Activated CD4-positive, CD25-positive, alpha-beta regulatory T cell treated with anti-CD3 and anti-CD28 coated beads, Interleukin-2, amount 50 U/mL, for 72 hours (primary cell): ENCODE measurements around the gene GFRA1.

Experiments used
- DNase-seq: peaks from one replicate; pipeline ENCODE4 v3.0.0; 2021

Gene GFRA1, protein sequence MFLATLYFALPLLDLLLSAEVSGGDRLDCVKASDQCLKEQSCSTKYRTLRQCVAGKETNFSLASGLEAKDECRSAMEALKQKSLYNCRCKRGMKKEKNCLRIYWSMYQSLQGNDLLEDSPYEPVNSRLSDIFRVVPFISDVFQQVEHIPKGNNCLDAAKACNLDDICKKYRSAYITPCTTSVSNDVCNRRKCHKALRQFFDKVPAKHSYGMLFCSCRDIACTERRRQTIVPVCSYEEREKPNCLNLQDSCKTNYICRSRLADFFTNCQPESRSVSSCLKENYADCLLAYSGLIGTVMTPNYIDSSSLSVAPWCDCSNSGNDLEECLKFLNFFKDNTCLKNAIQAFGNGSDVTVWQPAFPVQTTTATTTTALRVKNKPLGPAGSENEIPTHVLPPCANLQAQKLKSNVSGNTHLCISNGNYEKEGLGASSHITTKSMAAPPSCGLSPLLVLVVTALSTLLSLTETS

DNA sequence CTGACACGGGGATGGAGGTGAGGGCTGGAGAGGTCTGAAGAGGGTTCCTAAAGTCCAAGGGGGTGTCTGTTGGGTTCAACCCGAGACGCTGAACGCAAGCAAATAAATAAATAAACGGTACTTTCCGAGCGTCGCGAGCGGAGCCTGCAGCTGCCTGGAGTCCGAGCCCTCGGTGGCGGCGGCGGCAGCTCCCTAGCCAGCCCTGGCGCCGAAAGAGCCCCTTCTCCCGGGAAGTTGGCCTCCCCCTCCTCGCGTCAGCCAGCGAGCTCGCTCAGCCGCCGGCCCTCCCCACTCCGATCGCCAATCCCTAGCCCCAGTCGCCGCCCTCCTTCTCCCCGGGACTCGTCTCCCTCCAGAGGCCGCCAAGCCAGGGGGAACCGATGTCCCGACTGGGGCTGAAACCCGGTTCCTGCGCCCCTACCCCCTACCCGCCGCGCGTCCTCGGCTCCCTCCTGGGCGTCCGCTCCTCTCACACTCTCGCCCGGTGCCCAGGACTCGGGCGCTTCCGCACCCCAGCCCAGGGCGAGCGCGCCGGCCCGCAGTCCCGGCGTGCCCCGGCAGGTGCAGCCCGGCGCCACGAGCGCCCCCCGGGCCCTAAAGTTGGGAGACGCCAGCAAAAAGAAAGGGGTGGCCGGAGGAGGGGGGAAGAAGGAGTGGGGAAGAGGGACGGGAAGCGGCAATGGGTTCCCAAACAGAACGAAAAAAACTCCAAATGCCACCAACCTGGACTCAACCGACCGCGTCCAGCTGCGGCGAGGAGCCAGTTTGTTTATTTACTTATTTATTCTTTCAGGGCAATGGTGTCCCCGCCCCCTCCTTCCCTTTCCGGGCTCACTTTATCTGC is at the start of gene GFRA1:
Gene GFRA1 (minus strand): TSS at position 767 of the 844 bp plus-strand sequence. CDS start 1,177 bp downstream, outside the sequence.
- DNase-seq, result no peak

DNA sequence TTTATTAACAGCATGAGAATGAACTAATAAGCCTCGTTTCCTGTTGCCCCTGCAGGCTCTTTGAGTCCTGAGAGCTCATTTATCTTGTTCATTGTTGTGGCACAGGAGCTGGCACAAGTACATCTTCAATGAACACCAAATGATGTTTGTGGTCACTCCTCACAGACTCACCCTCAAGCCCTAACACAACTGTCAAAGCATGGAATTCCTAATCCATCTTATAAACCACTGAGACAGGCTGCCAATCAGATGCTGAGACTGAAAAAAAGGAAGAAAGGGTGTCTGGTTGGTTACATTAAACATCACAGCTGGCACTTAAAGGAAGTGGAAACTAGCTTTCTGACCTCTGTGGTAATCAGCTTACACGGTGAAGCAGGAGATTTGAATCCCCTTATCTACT is 43.5 kb upstream of the GFRA1 start:
- DNase-seq, result no peak

DNA sequence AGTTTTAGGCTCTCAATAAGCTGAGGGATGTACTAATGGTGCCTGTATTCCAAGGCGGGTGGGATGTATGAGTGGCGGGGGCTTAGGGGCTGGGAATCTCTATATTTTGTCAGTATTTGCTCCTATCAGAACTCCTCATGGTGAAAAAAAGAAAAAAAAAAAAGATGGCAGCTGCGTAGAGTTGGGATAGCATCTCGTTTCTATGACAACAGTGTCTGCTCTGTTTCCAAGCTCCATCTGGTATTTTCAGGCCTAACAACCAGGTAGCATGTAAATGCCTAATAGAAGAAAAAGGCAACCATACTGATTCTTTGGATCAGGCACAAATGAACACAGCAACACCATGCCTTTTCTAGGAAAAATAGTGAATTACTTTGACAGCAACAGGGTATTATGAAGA is 39.5 kb upstream of the GFRA1 start:
- DNase-seq, result no peak

DNA sequence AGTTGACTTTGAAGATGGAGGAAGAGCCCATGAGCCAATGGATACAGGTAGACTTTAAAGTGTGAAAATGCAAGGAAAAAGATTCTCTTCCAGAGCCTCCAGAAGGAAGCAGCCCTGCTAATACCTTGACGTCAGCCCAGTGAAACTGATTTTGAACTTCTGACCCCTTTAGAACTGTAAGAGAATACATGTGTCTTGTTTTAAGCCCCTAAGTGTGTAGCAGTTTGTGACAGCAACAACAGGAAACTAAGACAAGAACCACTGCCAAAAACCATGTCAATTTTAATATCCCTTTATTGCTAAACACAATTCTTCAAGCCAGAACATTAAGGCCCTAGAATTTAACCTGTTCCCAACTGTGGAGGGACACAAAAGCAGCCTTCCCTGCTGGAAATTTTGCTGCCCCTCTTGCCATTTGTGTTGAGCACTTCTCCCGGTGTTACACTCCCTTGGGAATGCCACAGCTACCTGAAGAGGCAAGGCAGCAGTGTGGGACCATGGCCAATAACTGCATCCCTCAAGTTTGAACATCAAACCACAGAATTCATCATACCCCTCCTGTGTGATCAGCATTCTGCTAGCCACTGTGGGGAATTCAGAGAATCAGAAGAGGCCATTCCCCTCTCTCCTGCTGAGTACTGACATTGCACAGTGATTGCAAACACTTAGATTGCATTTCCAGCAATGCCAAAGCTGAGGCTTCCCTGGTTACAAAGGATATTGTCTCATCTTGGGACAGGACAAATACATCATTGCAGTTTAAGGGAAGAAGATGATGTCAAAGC is 38.9 kb upstream of the GFRA1 start:
- no peak for DNase-seq

DNA sequence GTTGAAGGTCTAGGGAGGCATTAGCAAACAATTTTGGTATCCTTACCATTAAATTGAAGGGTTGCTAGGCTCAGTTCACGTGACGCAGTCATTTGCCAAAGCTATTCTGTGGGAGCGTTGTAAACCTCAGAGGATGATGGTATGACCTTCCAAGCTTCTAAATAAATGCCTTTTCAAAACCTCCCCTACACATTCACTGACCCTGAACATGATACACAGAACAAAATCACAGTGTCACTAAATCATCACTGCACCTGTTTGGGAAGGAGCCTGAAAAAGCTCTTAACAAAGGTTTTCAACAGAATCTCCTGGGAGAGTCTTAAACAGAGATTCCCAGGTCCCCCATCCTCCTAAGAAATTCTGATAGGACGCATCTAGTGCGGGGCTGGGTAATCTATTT is 38.0 kb upstream of the GFRA1 start:
- no peak for DNase-seq

DNA sequence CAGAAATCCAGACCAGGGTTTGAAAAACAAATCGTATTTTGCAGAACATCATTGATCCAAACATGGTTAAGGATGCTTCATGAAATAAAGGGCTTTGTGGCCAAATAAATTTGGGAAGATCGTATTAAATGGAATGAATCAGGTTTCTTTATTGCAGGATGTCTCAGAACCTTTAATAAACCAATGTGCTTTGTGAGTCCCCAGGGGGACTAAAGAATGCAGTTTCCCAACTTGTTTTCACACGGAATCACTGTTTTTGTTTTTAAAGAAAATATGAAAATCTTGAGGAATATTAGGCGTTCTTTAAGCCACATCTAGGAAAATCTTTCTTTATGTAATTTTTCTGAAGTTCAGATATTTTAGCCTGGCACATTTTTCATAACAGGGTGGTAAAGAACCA is 34.4 kb upstream of the GFRA1 start:
- DNase-seq, result no peak

DNA sequence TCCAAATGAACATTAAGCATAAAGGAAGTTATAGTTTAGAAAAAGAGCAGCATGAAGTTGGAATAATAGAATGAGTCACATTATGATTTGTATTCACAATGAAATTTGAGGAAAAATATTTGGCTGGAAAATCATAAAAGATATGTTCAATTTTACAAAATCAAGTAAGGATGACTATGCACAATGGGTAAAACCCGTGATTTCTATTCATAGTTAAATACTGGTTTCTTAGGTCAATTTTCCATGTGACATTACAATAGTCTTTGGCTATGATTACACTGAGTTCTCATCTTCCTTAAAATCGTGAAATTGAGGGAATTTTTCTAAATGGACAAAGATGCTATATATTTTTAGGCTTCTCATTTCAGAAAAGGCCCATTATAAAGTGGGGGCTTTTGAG is 33.8 kb upstream of the GFRA1 start:
- no peak for DNase-seq

DNA sequence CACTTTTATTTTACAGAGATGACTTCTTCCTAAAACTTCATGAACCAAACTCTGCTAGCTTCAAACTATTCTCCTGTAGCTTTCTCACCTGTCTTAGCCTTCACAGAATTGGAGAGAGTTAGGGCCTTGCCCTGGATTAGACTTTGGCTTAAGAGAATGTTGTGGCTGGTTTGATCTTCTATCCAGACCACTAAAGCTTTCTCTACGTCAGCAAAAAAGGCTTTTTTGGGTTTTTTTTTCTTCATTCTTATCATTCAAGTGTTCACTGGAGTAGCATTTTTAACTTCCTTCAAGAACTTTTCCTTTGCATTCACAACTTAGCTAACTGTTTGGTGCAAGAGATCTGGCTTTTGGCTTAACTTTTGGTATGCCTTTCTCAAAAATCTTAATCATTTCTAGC is 31.9 kb upstream of the GFRA1 start:
- DNase-seq, result no peak

DNA sequence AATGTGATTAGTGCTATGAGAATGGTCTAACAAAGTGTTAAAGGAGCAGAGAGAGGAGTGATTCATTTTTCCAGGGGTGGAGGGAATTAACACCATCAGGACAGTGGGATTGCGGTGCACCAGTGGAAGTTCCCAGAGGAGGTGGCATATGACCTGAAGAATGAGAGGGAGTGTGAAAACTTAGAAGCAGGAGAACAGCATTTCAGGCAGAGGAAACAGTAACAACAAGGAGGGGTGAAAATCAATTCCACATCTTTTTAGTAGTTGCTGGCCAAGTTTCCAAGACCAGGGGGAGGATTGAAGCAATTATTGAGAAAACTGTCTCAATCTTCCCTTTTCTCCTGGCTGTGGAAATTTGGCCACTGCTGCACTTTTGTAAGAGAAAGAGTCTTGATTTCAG is 27.5 kb upstream of the GFRA1 start:
- no peak for DNase-seq

DNA sequence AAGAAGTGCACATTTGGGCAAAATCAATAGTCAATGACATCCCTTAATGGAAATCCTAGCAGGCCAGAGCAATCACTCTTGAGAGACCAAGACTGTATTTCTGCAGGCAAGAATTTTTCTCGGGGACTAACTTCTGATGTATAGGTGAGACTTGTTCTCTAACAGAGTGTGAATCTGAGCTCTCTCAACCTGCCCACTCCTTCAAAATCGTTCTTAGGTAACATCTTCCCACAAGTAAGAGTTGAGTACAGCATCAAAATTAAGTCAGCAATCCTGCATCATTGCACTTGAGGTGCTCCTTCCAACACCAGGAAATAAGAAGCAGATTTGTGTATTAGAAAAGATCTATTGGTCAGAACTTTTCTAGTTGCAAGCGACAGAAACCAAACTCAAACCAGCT is 25.6 kb upstream of the GFRA1 start:
- DNase-seq, result no peak

DNA sequence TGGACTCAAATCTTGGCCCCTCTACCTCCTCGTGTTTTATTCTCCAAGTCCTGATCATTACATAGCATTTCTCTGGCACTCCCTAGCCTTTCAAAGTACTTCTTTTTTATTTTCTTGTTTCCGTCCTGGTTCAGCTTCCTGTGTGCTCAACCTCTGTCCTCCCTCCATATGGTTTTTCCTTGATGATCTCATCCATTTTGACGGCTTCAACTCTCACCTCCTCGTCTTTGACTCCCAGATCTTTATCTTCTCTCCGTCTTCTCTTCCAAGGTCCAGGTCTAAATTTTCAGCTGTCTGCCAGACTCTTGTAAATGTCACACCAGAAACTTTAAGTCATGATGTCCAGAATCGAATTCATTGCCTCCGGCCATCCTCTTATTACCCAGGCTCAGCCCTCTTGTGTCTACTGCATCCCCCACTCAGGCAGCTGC is 23.3 kb upstream of the GFRA1 start:
- DNase-seq, result no peak

DNA sequence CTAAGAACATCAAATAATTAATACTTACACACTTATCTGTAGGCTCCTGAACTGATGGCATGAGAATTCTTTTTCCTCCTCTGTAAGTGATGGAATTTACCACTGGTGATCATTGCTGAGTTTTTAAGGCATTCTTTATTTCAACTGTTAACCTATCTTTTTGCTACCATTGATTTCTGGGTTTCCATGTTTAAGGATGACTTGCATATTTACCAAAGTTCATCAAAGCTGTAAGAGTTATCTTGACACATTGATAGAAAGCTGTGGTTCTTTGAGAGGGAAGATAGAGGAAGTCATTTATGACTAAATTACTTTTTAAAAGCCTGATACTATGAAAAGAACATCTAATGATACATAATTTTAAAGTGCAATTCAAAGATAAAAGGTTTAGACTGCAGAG is 19.5 kb upstream of the GFRA1 start:
- DNase-seq, result no peak

DNA sequence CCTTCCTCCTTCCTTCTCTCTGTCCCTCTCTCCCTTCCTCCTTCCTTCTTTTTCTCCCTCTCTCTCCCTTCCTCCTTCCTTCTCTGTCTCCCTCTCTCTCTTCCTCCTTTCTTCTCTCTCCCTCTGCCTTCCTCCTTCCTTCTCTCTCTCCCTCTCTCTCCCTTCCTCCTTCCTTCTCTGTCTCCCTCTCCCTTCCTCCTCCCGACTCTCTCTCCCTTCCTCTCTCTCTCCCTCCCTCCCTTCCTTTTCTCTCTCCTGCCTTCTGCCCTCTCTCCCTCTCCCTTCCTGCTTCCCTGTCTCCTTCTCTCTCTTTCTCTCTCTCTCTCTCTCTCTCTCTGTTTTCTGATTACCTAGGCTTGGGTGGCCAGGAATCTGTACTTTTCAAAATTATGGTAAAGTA is 16.6 kb upstream of the GFRA1 start:
- no peak for DNase-seq

DNA sequence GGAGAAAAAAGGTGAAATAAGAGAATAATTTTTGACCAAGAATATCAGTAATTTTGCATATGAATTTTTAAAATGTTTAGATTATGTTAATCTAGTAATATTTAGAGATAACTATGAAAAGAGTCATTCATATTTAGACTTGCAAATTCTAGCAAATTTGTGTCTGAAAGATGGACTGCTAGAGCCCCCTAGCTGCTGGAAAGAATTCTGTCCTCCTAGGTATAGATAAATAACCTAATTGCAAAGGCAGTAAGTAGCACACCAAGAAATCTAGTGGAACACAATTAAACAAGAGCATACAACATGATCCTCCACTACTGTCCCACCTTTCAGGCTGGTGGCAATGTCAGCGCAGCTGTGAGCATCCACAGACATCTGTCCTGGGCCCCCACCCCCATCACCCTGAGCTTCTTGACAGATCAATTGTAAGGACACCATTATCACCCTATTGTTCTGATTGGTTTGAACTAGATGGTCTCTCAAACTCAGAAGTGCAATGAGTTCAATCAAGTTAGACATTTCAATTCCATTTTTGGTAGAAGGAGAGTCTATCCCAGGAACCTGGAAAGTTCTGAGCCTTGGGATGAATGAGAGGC is 15.0 kb upstream of the GFRA1 start:
- DNase-seq, result no peak

DNA sequence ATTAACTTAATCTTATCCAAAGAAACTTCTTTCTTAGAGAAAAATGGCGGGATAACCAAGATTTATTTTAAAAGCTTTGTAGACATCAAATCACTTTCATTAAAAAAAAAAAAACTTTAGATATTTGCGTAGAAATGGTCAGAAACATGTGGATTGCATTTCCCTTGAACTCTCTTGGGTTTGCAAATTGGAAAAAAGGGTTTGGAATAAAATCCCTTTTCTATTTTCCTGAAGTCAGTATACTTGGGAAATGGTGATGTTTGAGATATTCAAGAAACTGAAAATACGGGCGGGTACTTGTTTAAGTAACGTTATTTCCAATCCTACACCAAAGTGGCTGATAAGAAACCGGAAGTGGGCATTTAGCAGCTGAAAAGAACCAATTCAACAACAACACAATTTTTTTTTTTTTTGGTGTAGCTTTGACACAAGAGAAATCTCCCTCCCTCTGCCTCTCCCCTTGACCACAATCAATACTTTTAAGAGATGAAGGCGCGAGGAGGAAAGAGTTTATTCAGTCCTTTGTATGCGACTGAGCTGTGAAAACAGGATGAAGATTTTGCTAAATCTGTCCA is 13.7 kb upstream of the GFRA1 start:
- DNase-seq, result no peak

DNA sequence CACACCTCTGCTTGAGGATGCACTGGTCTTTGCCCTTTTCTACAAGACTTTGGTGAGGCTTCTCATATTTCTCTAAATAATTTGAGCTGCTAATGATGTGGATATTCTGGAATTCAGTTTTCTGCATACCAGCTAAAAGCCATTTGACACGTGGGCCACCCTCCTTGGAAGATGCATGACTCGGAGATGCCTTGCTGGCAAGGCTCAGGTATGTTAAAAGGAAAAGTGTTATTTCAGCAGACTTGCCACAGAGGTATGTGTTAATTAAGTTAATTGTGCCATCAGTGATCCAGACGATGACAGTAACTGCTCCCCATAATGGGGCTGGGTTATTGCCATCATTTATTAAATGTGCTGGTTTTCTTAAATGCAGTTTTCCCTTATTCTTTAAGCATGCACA is 8.8 kb upstream of the GFRA1 start:
- no peak for DNase-seq

DNA sequence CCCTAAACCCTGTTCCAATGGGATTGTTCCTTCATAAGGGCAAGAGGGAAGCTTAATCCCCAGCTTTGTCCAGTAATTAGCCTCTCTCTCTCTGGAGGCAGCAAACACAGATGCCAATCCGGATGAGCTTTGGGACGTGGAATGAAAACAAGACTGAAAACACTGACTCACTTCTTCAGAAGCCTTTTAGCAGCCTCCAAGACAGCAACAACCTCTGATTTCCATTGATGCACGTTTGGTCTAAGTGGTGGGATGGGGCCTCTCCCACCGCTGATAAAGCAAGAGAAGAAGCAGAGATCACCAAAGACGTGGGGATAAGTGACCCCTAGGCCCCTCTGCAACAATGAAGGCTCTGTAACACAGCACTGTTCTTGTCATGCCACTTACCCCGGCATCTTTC is 5.8 kb upstream of the GFRA1 start:
- no peak for DNase-seq

DNA sequence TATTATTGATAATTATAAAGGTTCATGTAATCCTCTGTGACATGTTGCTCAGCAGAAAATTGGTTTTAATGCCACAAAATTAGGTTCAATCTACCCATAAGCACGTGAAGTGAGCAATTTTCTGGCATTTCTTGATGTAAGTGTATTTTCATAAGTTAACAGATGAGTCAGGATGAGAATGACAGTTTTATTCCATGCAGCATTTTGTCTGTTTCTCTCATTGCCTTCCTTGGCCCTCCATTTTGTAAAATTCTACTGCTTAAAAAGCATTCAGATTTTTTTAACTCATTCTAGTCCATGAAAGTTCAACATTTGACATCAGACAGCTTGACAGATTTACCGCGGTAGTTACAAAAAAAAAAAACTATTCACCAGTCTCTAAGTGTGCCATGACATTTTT is 4.0 kb upstream of the GFRA1 start:
- DNase-seq, result no peak

DNA sequence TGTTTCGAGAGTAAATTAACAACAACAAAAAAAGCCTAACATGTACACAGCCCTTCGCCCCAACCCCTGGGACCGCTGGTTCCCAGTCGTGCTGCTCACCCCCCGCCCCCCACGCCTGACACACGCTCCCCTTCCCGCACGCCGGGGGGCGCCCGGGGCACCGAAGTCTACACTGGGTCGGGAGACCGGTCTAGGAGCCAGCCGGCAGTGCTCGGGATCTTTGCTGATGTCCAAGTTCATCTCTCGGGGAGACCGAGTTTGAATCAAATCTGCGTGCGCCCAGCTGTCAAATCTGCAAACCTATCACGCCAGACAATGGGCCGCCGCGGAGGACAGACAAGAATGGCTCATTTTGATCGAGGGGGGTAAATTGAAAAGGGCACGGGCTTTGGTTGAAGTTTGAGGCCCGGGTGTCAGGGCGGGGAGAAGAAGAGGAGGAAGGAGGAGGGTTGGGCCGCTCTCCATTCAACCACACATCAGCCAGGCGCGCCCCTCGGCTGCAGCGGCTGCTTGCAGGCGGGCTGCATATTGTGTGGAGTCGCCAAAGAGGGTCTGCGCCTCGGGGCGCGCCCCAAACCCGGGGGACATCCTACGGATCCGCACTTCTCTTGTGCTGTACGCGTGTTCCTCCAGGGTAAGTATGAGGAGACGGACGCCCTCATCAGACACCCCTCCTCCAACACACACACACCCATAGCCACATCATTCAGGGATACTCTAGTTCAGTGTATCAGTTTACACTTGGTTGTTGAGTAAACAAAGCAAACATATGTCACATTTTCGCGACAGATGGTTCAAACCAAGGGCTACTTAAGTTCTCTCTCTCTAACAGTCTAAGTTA is 1.3 kb upstream of the GFRA1 start:
- DNase-seq, result no peak

DNA sequence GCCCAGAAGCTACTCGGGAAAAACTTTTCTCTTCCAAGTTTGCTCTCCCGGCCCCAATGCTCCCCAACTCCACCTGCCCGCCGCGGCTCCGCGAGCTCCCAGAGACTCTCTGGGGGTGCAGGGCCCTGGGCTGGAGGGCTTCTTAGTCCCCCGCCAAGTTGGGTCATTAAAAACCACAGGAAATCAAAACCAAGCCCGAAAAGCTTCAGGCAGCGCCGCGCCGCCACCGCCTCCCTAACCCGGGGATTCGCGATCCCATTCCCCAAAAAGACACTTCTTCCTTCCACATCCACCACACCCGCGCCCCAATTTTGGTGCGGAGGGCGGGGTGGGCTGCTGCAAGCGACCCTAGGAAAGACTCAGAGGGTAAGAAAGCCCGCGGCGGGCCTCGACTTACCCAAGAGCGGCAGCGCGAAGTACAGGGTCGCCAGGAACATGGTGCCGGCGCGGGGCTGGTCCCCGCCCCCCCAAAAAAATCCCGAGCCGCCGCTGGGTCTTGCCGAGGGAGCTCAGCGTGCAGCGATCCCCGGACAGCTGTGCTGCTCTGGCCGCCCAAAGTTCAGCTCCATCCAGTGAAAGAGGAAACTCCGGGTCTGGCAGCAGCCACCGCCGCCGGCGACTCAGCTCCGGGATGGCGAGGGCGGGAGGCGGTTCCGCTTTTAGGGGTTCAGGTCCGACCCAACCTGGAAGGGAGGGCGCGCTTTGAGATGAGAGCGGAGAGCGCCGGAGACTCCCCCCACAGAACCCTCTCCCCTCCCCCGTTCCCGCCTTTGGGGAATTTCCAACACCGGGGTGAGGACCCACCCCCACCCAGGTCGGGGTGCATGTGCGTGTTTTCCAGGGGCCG is 1.2 kb downstream of the GFRA1 start:
- DNase-seq, result no peak
